GM04504 (cell line): ENCODE results near the gene PLCB2.

Experiments
- DNase-seq: peaks from one replicate; pipeline ENCODE4 v3.0.0-alpha.2; 2012; ENCODE audit warnings: low read depth

PLCB2 gene

GRCh38 chr15:40340038-40340739, 32.5 kb upstream of the PLCB2 start:
- DNase-seq, result peak; percentile 82

GRCh38 chr15:40339621-40339945, 31.8 kb upstream of the PLCB2 start:
- DNase-seq, result no peak

- peak; percentile 84 for DNase-seq
These were observed 31.3 kb upstream of the PLCB2 start for GRCh38 chr15:40338921-40339620.

- no peak for DNase-seq
These were observed 30.4 kb upstream of the PLCB2 start for GRCh38 chr15:40338041-40338657.

- no peak for DNase-seq
These were observed 29.9 kb upstream of the PLCB2 start for GRCh38 chr15:40337597-40337996.

GRCh38 chr15:40336744-40337122, 29.0 kb upstream of the PLCB2 start:
- DNase-seq, result no peak

GRCh38 chr15:40335938-40336743, 28.4 kb upstream of the PLCB2 start:
- DNase-seq, result no peak

- no peak for DNase-seq
These were observed 27.4 kb upstream of the PLCB2 start for GRCh38 chr15:40334941-40335795.

- DNase-seq, result no peak
These were observed 26.8 kb upstream of the PLCB2 start for GRCh38 chr15:40334541-40334940.

GRCh38 chr15:40333922-40334492, 26.3 kb upstream of the PLCB2 start:
- DNase-seq, result no peak

- no peak for DNase-seq
These were observed 24.5 kb upstream of the PLCB2 start for GRCh38 chr15:40332113-40332781.

- DNase-seq, result no peak
These were observed 23.9 kb upstream of the PLCB2 start for GRCh38 chr15:40331637-40332036.

GRCh38 chr15:40331026-40331425, 23.3 kb upstream of the PLCB2 start:
- no peak for DNase-seq

- DNase-seq, result peak; percentile 48
These were observed 22.7 kb upstream of the PLCB2 start for GRCh38 chr15:40330368-40330836.

- DNase-seq, result no peak
These were observed 22.1 kb upstream of the PLCB2 start for GRCh38 chr15:40329804-40330203.

GRCh38 chr15:40328751-40329150, 21.0 kb upstream of the PLCB2 start:
- DNase-seq, result no peak

- DNase-seq, result no peak
These were observed 20.4 kb upstream of the PLCB2 start for GRCh38 chr15:40328176-40328575.

GRCh38 chr15:40327457-40327856, 19.7 kb upstream of the PLCB2 start:
- no peak for DNase-seq

- DNase-seq, result no peak
These were observed 18.0 kb upstream of the PLCB2 start for GRCh38 chr15:40325700-40326099.

GRCh38 chr15:40325188-40325587, 17.5 kb upstream of the PLCB2 start:
- no peak for DNase-seq
